Measurements from ENCODE around the gene RASAL2.

RASAL2 gene

GRCh38 chr1:178143730-178144690 is 50.1 kb downstream of the RASAL2 start:
- no peak overlapping the region for H3K27ac ChIP-seq
- TF ChIP-seq CTCF (IDR thresholded peaks at IDR 0.05) = no peak
- H3K27me3 ChIP-seq = no peaks in the 10 kb centered on the region
- no peaks in the 10 kb centered on the region for H3K36me3 ChIP-seq
- no peaks in the 10 kb centered on the region for H3K9me3 ChIP-seq
- no peaks in the 10 kb centered on the region for H3K4me1 ChIP-seq (ENCODE audit: control insufficient read depth in 1 of 2, insufficient read depth in 1 of 2, low read depth in 1 of 2, low read length in 1 of 2)
- H3K4me3 ChIP-seq (ENCODE audit: low read depth in 1 of 2, low read length in 1 of 2) = no peak overlapping the region

- H3K4me1 ChIP-seq (ENCODE audit: control insufficient read depth in 1 of 2, insufficient read depth in 1 of 2, low read depth in 1 of 2, low read length in 1 of 2) = no peaks in the 10 kb centered on the region
- no peaks in the 10 kb centered on the region for H3K9me3 ChIP-seq
- H3K36me3 ChIP-seq = no peaks in the 10 kb centered on the region
- no peak for TF ChIP-seq CTCF (IDR thresholded peaks at IDR 0.05)
- no peak overlapping the region for H3K27ac ChIP-seq
- no peaks in the 10 kb centered on the region for H3K27me3 ChIP-seq
- H3K4me3 ChIP-seq (ENCODE audit: low read depth in 1 of 2, low read length in 1 of 2) = no peak overlapping the region
Measured at GRCh38 chr1:178145605-178146004, 51.7 kb downstream of the RASAL2 start.

- no peak overlapping the region for H3K4me3 ChIP-seq (ENCODE audit: low read depth in 1 of 2, low read length in 1 of 2)
Measured at GRCh38 chr1:178146436-178146835, 52.5 kb downstream of the RASAL2 start.

GRCh38 chr1:178150610-178151009 is 56.7 kb downstream of the RASAL2 start:
- Histone ChIP-seq H3K36me3 (no peaks in the 10 kb centered on the region), H3K27ac (no peak overlapping the region), H3K4me1 (ENCODE audit: control insufficient read depth in 1 of 2, insufficient read depth in 1 of 2, low read depth in 1 of 2, low read length in 1 of 2) (no peaks in the 10 kb centered on the region), H3K4me3 (ENCODE audit: low read depth in 1 of 2, low read length in 1 of 2) (no peak overlapping the region), H3K9me3 (no peaks in the 10 kb centered on the region), H3K27me3 (no peaks in the 10 kb centered on the region)
- TF ChIP-seq CTCF (IDR thresholded peaks at IDR 0.05) = no peak

More at GRCh38 chr1:178146436-178146835, 52.5 kb downstream of the RASAL2 start:
- no peak overlapping the region for H3K27ac ChIP-seq
- H3K27me3 ChIP-seq = no peaks in the 10 kb centered on the region
- H3K4me1 ChIP-seq (ENCODE audit: control insufficient read depth in 1 of 2, insufficient read depth in 1 of 2, low read depth in 1 of 2, low read length in 1 of 2) = no peaks in the 10 kb centered on the region
- H3K36me3 ChIP-seq = no peaks in the 10 kb centered on the region
- no peaks in the 10 kb centered on the region for H3K9me3 ChIP-seq
- no peak for TF ChIP-seq CTCF (IDR thresholded peaks at IDR 0.05)

GRCh38 chr1:178151831-178152230 is 57.9 kb downstream of the RASAL2 start:
- H3K4me3 ChIP-seq (ENCODE audit: low read depth in 1 of 2, low read length in 1 of 2) = no peak overlapping the region
- H3K9me3 ChIP-seq = no peaks in the 10 kb centered on the region
- no peak overlapping the region for H3K27ac ChIP-seq
- H3K27me3 ChIP-seq = no peaks in the 10 kb centered on the region
- H3K4me1 ChIP-seq (ENCODE audit: control insufficient read depth in 1 of 2, insufficient read depth in 1 of 2, low read depth in 1 of 2, low read length in 1 of 2) = no peaks in the 10 kb centered on the region
- no peaks in the 10 kb centered on the region for H3K36me3 ChIP-seq
- no peak for TF ChIP-seq CTCF (IDR thresholded peaks at IDR 0.05)

Measured in neutrophil (primary cell).